RCC 7860 (cell line): Measurements from ENCODE around the gene TMEM156.
"Not testable (repeated sequence)": the region's sequence is repeated elsewhere in the genome, so short reads cannot be mapped to it uniquely, and the experiment has no call there.

Experiments
- DNase-seq: peaks from one replicate; pipeline ENCODE4 v3.0.0-alpha.2; 2015; ENCODE audit warnings: low spot score
- FAIRE-seq: peaks from 2 replicates; lab custom pipeline; 2012; peaks lifted over from hg19 to GRCh38; lab: Jason Lieb, UNC

The TMEM156 gene

GRCh38 chr4:38995660-38996005 is 36.6 kb downstream of the TMEM156 start:
- FAIRE-seq (no peak), DNase-seq (no peak)

GRCh38 chr4:38994135-38994534 is 38.1 kb downstream of the TMEM156 start:
- no peak for FAIRE-seq

GRCh38 chr4:38993683-38994082 is 38.5 kb downstream of the TMEM156 start:
- DNase-seq (no peak), FAIRE-seq (no peak)

More at GRCh38 chr4:38994135-38994534, 38.1 kb downstream of the TMEM156 start:
- DNase-seq = no peak

GRCh38 chr4:38990241-38990640 is 42.0 kb downstream of the TMEM156 start:
- FAIRE-seq = no peak

GRCh38 chr4:38989487-38989886 is 42.7 kb downstream of the TMEM156 start:
- DNase-seq = no peak
- no peak for FAIRE-seq

More at GRCh38 chr4:38990241-38990640, 42.0 kb downstream of the TMEM156 start:
- DNase-seq = no peak

- not testable (repeated sequence) for FAIRE-seq, DNase-seq
Observed at GRCh38 chr4:38988353-38988752, 43.9 kb downstream of the TMEM156 start.

- no peak for FAIRE-seq
Observed at GRCh38 chr4:38987491-38987890, 44.7 kb downstream of the TMEM156 start.

GRCh38 chr4:38985410-38986100 is 46.7 kb downstream of the TMEM156 start:
- FAIRE-seq = no peak
- DNase-seq = no peak

More at GRCh38 chr4:38987491-38987890, 44.7 kb downstream of the TMEM156 start:
- DNase-seq = no peak

- no peak for FAIRE-seq
- DNase-seq = no peak
Observed at GRCh38 chr4:38983787-38984598, 48.2 kb downstream of the TMEM156 start.

- DNase-seq (no peak), FAIRE-seq (no peak)
Observed at GRCh38 chr4:38983291-38983690, 48.9 kb downstream of the TMEM156 start.

- FAIRE-seq (no peak), DNase-seq (no peak)
Observed at GRCh38 chr4:38982361-38983095, 49.7 kb downstream of the TMEM156 start.

GRCh38 chr4:38980903-38981676 is 51.1 kb downstream of the TMEM156 start:
- no peak for FAIRE-seq
- no peak for DNase-seq

GRCh38 chr4:38979511-38980230 is 52.5 kb downstream of the TMEM156 start:
- FAIRE-seq = no peak

GRCh38 chr4:38979081-38979480 is 53.1 kb downstream of the TMEM156 start:
- DNase-seq (no peak), FAIRE-seq (no peak)

More at GRCh38 chr4:38979511-38980230, 52.5 kb downstream of the TMEM156 start:
- DNase-seq = no peak

- DNase-seq (no peak), FAIRE-seq (no peak)
Observed at GRCh38 chr4:38976308-38976707, 55.9 kb downstream of the TMEM156 start.

- DNase-seq (no peak), FAIRE-seq (no peak)
Observed at GRCh38 chr4:38968668-38969067, 63.5 kb downstream of the TMEM156 start.

GRCh38 chr4:38967260-38968095 is 64.7 kb downstream of the TMEM156 start:
- FAIRE-seq (no peak), DNase-seq (peak; percentile 52)

- DNase-seq = no peak
Observed at GRCh38 chr4:38965866-38966265, 66.3 kb downstream of the TMEM156 start.

More at GRCh38 chr4:38965866-38966265, 66.3 kb downstream of the TMEM156 start:
- no peak for FAIRE-seq
